ENCODE results near the gene KRT84.

The KRT84 gene

GRCh38 chr12:52341066-52341580, 44.3 kb downstream of the KRT84 start:
- no peak for DNase-seq

- DNase-seq, result no peak
These were observed 47.1 kb downstream of the KRT84 start for GRCh38 chr12:52338241-52338960.

DNA sequence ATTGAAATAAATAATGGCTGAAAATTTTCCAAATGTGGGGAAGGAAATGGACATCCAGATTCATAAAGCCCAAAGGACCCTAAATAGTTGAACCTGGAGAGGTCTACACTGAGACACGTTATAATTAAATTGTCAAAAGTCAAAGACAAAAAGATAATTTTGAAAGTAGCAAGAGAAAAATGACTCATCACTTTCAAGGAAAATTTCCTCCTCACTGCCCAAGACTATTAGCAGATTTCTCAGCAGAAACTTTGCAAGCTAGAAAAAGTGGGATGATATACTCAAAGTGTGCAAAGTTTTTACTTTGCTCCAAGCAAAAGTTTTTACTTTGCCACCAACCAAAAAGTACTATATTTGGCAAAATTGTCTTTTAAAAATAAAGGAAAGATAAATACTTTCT, 48.4 kb downstream of the KRT84 start:
- no peak for DNase-seq

GRCh38 chr12:52336641-52337040, 48.8 kb downstream of the KRT84 start:
- no peak for DNase-seq

DNA sequence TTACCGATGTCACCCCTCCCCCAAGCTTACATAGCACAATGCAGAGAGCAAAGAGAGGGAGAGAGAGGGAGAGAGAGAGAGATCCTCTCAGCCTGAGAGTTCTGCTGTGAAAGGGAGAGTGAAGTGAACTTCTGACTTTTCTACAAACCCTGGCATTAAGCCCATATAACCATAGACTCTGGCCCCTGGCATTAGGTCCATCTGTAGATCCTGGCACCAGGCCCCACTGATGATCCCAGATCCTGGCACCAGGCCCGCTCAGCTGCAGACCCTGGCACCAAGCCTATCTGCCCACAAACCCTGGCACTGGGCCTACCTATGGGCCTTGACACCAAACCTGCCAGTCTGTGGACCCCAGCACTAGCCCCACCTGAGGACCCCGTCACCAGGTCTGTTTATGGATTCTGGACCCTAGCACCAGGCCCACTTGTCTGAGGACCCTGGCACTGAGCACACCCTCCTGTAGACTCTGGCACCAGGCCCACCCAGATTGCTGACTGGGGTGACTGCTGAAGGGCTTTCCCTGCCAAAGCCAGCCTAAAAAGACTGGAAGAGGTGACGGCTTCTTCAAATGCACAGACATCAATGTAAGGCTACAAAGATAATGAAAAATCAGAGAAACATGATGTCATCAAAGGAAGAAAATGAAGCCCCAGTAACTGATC, 49.7 kb downstream of the KRT84 start:
- DNase-seq, result no peak

- DNase-seq, result no peak
These were observed 51.3 kb downstream of the KRT84 start for GRCh38 chr12:52334185-52334584.

- DNase-seq, result no peak
These were observed 52.1 kb downstream of the KRT84 start for GRCh38 chr12:52333321-52333720.

GRCh38 chr12:52332381-52332780, 53.1 kb downstream of the KRT84 start:
- DNase-seq, result no peak

GRCh38 chr12:52331833-52332232, 53.6 kb downstream of the KRT84 start:
- no peak for DNase-seq

DNA sequence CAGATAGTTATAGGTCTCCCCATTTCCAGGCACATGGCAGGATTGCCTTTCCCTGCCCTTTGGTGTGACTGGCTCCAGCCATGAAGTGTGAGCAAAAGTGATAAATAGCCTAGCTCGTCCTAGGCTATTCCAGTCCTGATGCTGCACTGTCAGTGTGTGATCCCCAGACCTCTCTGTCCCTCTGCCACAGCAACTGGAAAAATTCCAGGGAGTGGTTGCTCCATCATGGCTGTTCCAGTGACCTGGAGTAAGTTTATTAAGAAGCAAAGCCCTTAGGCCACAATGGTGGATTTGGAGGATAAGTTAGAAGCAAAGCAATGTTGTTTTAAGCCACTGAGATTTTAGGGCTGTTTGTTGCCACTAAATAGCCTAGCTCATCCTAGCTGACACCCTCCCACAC, 54.4 kb downstream of the KRT84 start:
- DNase-seq, result no peak

- DNase-seq, result no peak
These were observed 57.5 kb downstream of the KRT84 start for GRCh38 chr12:52327830-52328500.
